ENCODE results near the gene LRRC18.

The LRRC18 gene

DNA sequence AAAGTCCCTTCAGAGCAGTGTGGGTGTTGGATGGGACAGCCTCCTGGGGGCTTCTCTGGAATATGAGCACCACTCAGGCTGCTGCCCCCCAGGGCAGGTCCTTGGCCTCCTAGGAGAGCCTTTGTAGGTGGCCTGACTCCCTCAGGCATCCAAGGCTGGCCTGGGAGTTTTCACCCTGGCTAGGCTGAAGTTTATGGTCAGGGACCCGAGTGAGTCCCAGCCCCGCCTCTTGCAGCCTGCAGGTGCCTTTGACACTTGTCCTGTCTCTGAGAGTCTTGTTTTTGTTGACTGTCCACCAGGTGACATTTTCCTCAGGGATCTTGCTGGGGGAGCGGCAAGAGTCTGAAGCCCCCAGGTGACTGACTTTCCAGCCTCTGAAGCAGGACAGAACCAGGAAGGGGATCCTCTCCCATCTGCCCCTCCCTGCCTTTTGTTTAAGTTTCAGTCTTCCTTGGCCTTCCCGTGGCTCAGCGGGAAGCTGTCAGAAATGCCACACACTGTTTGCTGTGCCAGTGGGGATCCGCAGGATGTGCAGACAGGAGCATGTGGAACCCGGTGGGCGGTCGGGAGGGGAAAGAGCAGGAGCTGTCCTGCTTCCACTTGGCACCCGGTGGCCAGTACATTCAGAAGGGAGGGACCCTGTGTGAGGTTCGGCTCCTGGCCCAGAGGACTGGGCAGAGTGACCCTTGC lies 59.5 kb downstream of the LRRC18 start:
- FAIRE-seq (no peak), DNase-seq (ENCODE audit: insufficient read length, low spot score) (no peak)
- TF ChIP-seq TAF1 (IDR thresholded peaks at IDR 0.05; ENCODE audit: low read depth, low read length) (no peak), POLR2AphosphoS5 (IDR thresholded peaks at IDR 0.05; ENCODE audit: low read depth, low read length) (no peak), POU2F2 (IDR thresholded peaks at IDR 0.05; ENCODE audit: low read depth, low read length) (no peak), PAX5 (IDR thresholded peaks at IDR 0.05; ENCODE audit: insufficient read depth, low read length, severe bottlenecking) (no peak), SPI1 (IDR thresholded peaks at IDR 0.05; ENCODE audit: low read depth, low read length) (no peak), POLR2A (IDR thresholded peaks at IDR 0.05; ENCODE audit: low read depth, low read length) (no peak)

DNA sequence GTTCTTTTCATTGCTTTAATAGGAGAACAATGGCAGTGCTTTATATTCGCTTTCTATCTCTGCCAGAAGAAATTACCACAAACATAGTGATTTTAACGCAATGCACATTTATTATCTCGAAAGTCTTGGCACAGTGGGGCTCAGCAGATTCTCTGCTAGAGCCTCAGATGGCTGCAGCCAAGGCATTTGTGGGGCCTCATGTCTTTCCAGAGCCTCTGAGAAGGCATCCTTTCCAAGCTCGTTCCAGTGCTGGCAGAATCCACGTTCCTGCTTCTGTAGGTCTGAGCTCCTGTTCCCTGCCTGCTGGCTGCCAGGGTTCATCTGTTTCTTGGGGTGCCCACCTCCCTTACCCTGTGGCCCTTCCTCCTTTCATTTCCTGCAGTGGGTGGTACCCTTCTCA lies 60.2 kb downstream of the LRRC18 start:
- FAIRE-seq (no peak), DNase-seq (ENCODE audit: insufficient read length, low spot score) (no peak)
- TF ChIP-seq SPI1 (IDR thresholded peaks at IDR 0.05; ENCODE audit: low read depth, low read length) (no peak), PAX5 (IDR thresholded peaks at IDR 0.05; ENCODE audit: insufficient read depth, low read length, severe bottlenecking) (no peak), POLR2A (IDR thresholded peaks at IDR 0.05; ENCODE audit: low read depth, low read length) (no peak), TAF1 (IDR thresholded peaks at IDR 0.05; ENCODE audit: low read depth, low read length) (no peak), POU2F2 (IDR thresholded peaks at IDR 0.05; ENCODE audit: low read depth, low read length) (no peak), POLR2AphosphoS5 (IDR thresholded peaks at IDR 0.05; ENCODE audit: low read depth, low read length) (no peak)

DNA sequence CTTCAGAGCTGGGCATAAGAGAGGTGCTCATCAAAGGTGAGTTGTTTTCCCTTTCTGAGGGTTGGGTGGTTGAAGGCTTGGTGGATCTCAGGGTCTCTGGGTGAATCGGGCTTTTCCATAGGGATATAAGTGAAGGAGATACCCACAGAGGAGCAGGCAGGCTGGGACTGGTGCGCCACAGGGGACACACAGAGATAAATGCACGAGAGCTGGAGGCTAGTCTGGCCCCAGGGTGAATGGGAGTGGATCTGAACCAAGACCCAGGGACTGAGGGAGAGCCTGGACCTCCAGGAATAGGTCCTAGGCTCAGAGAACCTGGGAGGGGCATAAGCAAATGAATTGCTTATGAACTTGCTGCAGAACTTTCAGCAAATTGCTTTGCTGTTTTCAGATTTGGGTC lies 61.5 kb downstream of the LRRC18 start:
- TF ChIP-seq SPI1 (IDR thresholded peaks at IDR 0.05; ENCODE audit: low read depth, low read length) (no peak), POLR2AphosphoS5 (IDR thresholded peaks at IDR 0.05; ENCODE audit: low read depth, low read length) (no peak), TAF1 (IDR thresholded peaks at IDR 0.05; ENCODE audit: low read depth, low read length) (no peak), POU2F2 (IDR thresholded peaks at IDR 0.05; ENCODE audit: low read depth, low read length) (no peak), POLR2A (IDR thresholded peaks at IDR 0.05; ENCODE audit: low read depth, low read length) (no peak), PAX5 (IDR thresholded peaks at IDR 0.05; ENCODE audit: insufficient read depth, low read length, severe bottlenecking) (no peak)
- no peak for FAIRE-seq
- no peak for DNase-seq (ENCODE audit: insufficient read length, low spot score)

DNA sequence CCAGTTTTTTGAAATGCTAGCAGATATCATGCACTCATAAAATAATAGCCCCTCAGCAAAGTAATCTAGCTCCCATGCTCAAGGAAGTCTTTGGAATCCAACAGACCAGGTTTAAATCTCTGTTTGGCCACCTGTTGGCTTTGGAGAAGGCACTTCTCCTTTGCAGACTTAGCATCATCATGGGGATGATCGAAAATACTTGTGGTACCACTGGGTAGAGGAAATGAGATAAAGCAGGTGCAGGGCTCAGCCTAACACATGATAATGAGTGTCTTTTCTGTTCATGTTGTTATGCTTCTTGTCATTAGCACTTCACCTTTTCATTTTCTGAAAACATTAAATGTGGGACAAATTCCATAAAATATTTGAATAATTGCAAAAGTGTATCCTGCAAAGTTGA lies 67.4 kb downstream of the LRRC18 start:
- DNase-seq (ENCODE audit: insufficient read length, low spot score) (no peak), FAIRE-seq (no peak)
- TF ChIP-seq SPI1 (IDR thresholded peaks at IDR 0.05; ENCODE audit: low read depth, low read length) (peak; percentile 65), POLR2A (IDR thresholded peaks at IDR 0.05; ENCODE audit: low read depth, low read length) (no peak)

Data from GM12891 (cell line).